ENCODE measurements around the gene BACE1-AS. TPM values are rescaled to one million over a fixed set of nuclear protein-coding genes. Genes with fewer than 3 reads are reported as not detected.

Gene BACE1-AS
- total RNA-seq: 2.8 and 4.2 TPM in 2 replicates

DNA sequence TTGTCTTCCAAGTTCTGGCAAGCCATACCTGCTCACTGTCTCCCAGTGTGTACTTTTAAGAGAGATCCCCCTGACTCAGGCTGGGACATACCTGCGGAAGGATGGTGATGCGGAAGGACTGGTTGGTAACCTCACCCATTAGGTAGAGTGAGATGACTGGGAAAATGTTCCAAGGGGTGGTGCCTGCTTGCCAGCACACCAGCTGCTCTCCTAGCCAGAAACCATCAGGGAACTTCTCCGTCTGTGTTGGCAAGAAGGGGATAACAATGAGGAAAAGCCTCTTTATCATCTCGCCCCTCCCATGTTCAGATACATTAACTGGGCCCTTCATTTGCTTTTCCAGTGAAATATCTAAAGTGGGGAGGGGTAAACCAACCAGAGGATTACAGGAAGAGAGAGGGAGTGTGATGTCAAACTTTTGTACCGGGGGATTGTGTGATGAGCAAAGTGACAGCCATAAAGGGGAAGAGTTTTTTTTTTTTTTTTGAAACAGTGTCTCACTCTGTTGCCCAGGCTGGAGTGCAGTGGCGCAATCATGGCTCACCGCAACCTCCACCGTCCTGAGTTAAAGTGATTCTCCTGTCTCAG is at the start of gene BACE1-AS:
Gene BACE1-AS, plus strand, starts transcription at position 538 of the 588 bp plus-strand sequence.

GRCh38 chr11:117316197-117316961 is 25.2 kb downstream of the BACE1-AS start, which contains the start of gene BACE1:
TSS of gene BACE1 (minus strand) at chr11:117316256. CDS start at chr11:117315795, 461 bp downstream.

GRCh38 chr11:117327567-117328374 is 36.6 kb downstream of the BACE1-AS start, which contains the start of gene CEP164:
TSS of gene CEP164 (plus strand) at chr11:117327854. CDS start at chr11:117338587, 10,733 bp downstream.

Other genes with a start within 250 kb of the BACE1-AS start
- 16.7 and 19.1 TPM in 2 replicates for gene SIK3, start 192.9 kb upstream of the BACE1-AS start, total RNA-seq
- 73.1 and 83.8 TPM in 2 replicates for gene PAFAH1B2, start 147.1 kb upstream of the BACE1-AS start, total RNA-seq
- 38.2 and 53.3 TPM in 2 replicates for gene SIDT2, start 112.6 kb upstream of the BACE1-AS start, total RNA-seq
- gene TAGLN, start 92.0 kb upstream of the BACE1-AS start, total RNA-seq: 1,967 and 3,420 TPM in 2 replicates
- gene PCSK7, start 59.3 kb upstream of the BACE1-AS start, total RNA-seq: 47.5 and 56.1 TPM in 2 replicates
- gene RNF214, start 58.7 kb upstream of the BACE1-AS start, total RNA-seq: 7.2 and 11.7 TPM in 2 replicates
- 32.9 and 33.9 TPM in 2 replicates for gene BACE1, start 24.9 kb downstream of the BACE1-AS start, total RNA-seq
- 22.7 and 29.1 TPM in 2 replicates for gene CEP164, start 36.5 kb downstream of the BACE1-AS start, total RNA-seq